ENCODE results near the gene LDLRAP1. TPM values are rescaled to one million over a fixed set of nuclear protein-coding genes. Genes with fewer than 3 reads are reported as not detected.

Gene LDLRAP1
- total and polyA plus RNA-seq, 4 donors, result 5.2 to 17.8 (median 13.3) TPM

DNA sequence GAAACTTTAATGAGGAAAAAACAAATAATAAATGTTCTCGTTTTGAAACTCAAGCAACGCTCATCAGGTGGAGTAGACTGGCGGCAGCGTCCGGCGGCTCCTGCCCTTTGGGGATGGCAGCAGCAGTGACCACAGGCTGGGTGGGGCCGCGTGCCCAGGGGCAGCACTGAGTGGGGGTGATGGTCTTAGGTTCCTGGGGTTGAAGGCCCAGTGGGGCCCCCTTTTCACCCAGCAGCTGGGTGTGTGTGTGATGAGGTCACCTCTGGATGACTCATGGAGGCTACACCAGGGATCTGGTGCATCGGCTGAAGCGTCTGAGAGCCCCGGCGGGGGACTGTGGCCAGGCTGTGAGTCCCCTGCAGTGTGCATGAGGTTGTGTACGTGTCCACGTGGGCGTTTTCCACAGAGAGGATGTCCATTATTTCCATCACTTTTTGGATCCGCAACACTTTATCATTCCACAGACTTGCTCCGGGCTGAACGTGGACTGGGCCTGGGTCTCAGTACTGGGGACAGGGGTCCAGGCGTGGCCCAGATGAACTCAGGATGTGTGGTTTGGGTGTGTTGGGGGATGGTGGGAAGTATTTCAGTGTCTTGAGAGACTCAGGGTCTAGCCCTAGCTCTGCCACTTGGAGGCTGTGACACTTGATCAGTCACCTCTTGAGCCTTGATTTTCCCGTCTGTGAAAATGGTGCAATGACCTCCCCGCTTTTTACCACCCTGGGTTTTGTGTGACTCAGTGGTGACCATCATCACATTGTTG is 25.6 kb downstream of the LDLRAP1 start (continued):
- TF ChIP-seq HNF4A (conservative IDR thresholded peaks at IDR 0.05) (no peak), TAF1 (conservative IDR thresholded peaks at IDR 0.05) (no peak), YY1 (IDR thresholded peaks at IDR 0.05) (no peak), FOXA1 (IDR thresholded peaks at IDR 0.05) (no peak), EGR1 (IDR thresholded peaks at IDR 0.05; ENCODE audit: low read depth in 2 of 2) (no peak)

DNA sequence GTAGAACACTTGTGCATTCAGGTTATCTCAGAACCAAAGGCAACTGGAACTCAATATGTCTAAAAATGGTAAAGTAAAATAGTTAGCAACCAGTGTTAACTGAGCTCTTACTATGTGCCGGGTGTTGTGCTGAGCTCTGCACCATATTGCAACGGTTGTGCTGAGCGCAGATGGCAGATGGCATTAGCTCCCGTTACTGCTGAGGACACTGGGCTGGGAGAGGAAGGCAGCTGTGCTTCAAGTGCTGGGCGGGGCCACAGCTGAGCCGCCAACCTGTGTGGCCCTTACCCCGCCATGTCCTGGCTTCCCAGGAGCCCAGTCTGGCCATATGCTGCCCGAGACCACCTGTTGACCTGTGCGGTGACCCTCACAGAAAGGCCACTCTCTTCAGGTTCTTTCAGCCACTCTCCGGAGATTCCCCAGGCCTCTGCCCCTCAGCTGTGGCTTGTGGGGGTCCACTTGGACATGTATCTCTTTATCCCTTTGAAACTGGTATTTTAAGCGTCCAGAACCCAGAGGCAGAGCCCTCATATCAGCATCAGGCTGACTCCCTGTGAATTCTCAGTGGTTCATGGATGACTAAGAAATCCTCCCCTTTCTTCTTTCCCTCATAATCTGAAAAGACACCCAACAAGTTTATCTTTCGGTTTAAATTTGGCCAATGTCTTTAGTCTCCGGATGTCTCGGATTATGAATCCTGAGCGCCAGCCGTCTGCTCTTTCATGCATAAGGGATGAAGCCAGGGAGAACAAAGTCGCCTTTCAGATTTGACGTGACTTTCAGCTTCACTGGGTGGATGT is 26.4 kb downstream of the LDLRAP1 start:
- Histone ChIP-seq H3K27me3 (ENCODE audit: control insufficient read depth in 4 of 4, insufficient read depth in 4 of 4, low read length in 3 of 4) (no peaks in the 10 kb centered on the region), H3K9ac (ENCODE audit: low read depth in 1 of 2, low read length in 2 of 2) (no peak overlapping the region), H3K9me3 (ENCODE audit: control insufficient read depth in 4 of 4, low read length in 3 of 4) (no peaks in the 10 kb centered on the region), H3K4me1 (ENCODE audit: control insufficient read depth in 4 of 4, insufficient read depth in 4 of 4, low read length in 3 of 4) (peaks cover 8 to 67% (median 56%) of the 10 kb centered on the region in 4 donors), H3K36me3 (ENCODE audit: control insufficient read depth in 4 of 4, insufficient read depth in 3 of 4, low read depth in 1 of 4, low read length in 3 of 4) (peaks cover 0 to 3% (median under 1%) of the 10 kb centered on the region in 4 donors), H3K27ac (ENCODE audit: low read depth in 1 of 2, low read length in 2 of 2) (peak overlapping the region in 1 of 2 donors; percentile 3), H3K4me3 (ENCODE audit: low read depth in 1 of 3, low read length in 3 of 3) (no peak overlapping the region)
- TF ChIP-seq HNF4G (IDR thresholded peaks at IDR 0.05) (no peak), FOXA1 (IDR thresholded peaks at IDR 0.05) (no peak), FOXA2 (IDR thresholded peaks at IDR 0.05) (no peak), EGR1 (IDR thresholded peaks at IDR 0.05; ENCODE audit: low read depth in 2 of 2) (no peak), ATF3 (IDR thresholded peaks at IDR 0.05) (no peak)
- no peak for DNase-seq (ENCODE audit: low spot score)
- WGBS, result 91% methylated on average over 18 of the region's 18 CpGs

GRCh38 chr1:25570798-25571521 is 27.6 kb downstream of the LDLRAP1 start:
- Histone ChIP-seq H3K4me1 (ENCODE audit: control insufficient read depth in 4 of 4, insufficient read depth in 4 of 4, low read length in 3 of 4) (peaks cover 6 to 63% (median 52%) of the 10 kb centered on the region in 4 donors), H3K36me3 (ENCODE audit: control insufficient read depth in 4 of 4, insufficient read depth in 3 of 4, low read depth in 1 of 4, low read length in 3 of 4) (peaks cover 0 to 3% (median 0%) of the 10 kb centered on the region in 4 donors), H3K9ac (ENCODE audit: low read depth in 1 of 2, low read length in 2 of 2) (no peak overlapping the region), H3K27me3 (ENCODE audit: control insufficient read depth in 4 of 4, insufficient read depth in 4 of 4, low read length in 3 of 4) (no peaks in the 10 kb centered on the region), H3K9me3 (ENCODE audit: control insufficient read depth in 4 of 4, low read length in 3 of 4) (no peaks in the 10 kb centered on the region), H3K4me3 (ENCODE audit: low read depth in 1 of 3, low read length in 3 of 3) (no peak overlapping the region), H3K27ac (ENCODE audit: low read depth in 1 of 2, low read length in 2 of 2) (no peak overlapping the region)
- TF ChIP-seq FOXA1 (IDR thresholded peaks at IDR 0.05) (no peak), SP1 (IDR thresholded peaks at IDR 0.05) (no peak), FOXA2 (IDR thresholded peaks at IDR 0.05) (no peak), MAX (IDR thresholded peaks at IDR 0.05) (no peak), TAF1 (conservative IDR thresholded peaks at IDR 0.05) (no peak), RXRA (IDR thresholded peaks at IDR 0.05) (no peak), RAD21 (IDR thresholded peaks at IDR 0.05) (no peak), HNF4G (IDR thresholded peaks at IDR 0.05) (no peak), JUND (IDR thresholded peaks at IDR 0.05) (no peak), EGR1 (IDR thresholded peaks at IDR 0.05; ENCODE audit: low read depth in 2 of 2) (no peak), HNF4A (conservative IDR thresholded peaks at IDR 0.05) (no peak), ZBTB33 (IDR thresholded peaks at IDR 0.05) (no peak)
- TF ChIP-seq, protein P1, sequence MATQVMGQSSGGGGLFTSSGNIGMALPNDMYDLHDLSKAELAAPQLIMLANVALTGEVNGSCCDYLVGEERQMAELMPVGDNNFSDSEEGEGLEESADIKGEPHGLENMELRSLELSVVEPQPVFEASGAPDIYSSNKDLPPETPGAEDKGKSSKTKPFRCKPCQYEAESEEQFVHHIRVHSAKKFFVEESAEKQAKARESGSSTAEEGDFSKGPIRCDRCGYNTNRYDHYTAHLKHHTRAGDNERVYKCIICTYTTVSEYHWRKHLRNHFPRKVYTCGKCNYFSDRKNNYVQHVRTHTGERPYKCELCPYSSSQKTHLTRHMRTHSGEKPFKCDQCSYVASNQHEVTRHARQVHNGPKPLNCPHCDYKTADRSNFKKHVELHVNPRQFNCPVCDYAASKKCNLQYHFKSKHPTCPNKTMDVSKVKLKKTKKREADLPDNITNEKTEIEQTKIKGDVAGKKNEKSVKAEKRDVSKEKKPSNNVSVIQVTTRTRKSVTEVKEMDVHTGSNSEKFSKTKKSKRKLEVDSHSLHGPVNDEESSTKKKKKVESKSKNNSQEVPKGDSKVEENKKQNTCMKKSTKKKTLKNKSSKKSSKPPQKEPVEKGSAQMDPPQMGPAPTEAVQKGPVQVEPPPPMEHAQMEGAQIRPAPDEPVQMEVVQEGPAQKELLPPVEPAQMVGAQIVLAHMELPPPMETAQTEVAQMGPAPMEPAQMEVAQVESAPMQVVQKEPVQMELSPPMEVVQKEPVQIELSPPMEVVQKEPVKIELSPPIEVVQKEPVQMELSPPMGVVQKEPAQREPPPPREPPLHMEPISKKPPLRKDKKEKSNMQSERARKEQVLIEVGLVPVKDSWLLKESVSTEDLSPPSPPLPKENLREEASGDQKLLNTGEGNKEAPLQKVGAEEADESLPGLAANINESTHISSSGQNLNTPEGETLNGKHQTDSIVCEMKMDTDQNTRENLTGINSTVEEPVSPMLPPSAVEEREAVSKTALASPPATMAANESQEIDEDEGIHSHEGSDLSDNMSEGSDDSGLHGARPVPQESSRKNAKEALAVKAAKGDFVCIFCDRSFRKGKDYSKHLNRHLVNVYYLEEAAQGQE (IDR thresholded peaks at IDR 0.05), result no peak
- no peak for DNase-seq (ENCODE audit: low spot score)
- 67% methylated on average over 12 of the region's 12 CpGs for WGBS

All from liver (tissue), 9 donors.